NAMALWA (cell line): ENCODE measurements around the gene VPS26A.
"Not testable (repeated sequence)": the region's sequence is repeated elsewhere in the genome, so short reads cannot be mapped to it uniquely, and the experiment has no call there.

Experiments used
- DNase-seq: peaks from one replicate; pipeline ENCODE4 v3.0.0-alpha.2; 2015; ENCODE audit warnings: low spot score

Gene VPS26A

DNA sequence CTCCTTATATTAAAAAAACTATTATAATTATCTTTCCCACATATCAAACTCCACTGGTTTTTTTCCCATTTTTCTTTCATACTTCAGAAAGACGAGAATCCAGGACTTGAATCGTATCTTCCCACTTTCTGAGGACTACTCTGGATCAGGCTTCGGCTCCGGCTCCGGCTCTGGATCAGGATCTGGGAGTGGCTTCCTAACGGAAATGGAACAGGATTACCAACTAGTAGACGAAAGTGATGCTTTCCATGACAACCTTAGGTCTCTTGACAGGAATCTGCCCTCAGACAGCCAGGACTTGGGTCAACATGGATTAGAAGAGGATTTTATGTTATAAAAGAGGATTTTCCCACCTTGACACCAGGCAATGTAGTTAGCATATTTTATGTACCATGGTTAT, 20.2 kb upstream of the VPS26A start:
- DNase-seq = no peak

- DNase-seq = no peak
Observed at GRCh38 chr10:69104994-69105790, 18.8 kb upstream of the VPS26A start.

DNA sequence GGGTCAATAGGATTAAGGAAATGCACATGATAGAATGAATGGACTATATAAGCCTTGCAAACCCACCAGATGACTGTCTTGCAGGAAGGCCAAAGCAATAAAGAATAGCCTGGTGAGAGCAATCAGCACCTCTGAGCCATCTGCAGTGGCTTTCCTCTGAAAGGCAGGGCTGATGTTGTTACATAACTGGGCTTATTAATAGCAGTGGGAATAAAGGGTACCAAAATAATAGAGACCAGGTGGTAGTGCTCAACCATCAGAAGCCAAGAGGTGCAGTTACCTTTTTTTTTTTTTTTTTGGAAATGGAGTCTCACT, 16.8 kb upstream of the VPS26A start:
- no peak for DNase-seq

GRCh38 chr10:69107699-69108098, 16.3 kb upstream of the VPS26A start:
- DNase-seq = no peak

GRCh38 chr10:69119896-69120295, 4.1 kb upstream of the VPS26A start:
- DNase-seq = no peak

DNA sequence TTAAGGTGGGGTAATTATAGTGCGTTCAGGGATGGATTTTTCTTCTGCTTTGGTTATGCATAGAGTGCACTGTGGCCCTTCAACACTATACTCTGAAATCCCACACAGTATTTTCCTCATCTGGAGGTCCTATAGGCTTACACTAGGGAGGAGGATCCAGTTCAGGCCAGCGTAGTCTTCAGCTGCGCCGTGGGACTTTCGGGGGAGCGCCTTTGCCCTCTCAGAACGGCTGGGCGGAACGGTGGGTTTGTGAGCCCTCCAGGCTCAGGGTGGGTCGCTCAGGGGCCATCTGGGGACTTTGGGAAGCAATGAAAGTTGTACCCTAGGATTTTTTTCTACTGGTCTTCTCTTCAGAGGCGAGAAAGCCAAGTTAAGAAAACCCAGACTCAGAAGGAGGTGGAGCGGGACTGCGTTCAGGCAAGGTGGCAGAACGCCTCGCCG, 652 bp upstream of the VPS26A start:
- no peak for DNase-seq

DNA sequence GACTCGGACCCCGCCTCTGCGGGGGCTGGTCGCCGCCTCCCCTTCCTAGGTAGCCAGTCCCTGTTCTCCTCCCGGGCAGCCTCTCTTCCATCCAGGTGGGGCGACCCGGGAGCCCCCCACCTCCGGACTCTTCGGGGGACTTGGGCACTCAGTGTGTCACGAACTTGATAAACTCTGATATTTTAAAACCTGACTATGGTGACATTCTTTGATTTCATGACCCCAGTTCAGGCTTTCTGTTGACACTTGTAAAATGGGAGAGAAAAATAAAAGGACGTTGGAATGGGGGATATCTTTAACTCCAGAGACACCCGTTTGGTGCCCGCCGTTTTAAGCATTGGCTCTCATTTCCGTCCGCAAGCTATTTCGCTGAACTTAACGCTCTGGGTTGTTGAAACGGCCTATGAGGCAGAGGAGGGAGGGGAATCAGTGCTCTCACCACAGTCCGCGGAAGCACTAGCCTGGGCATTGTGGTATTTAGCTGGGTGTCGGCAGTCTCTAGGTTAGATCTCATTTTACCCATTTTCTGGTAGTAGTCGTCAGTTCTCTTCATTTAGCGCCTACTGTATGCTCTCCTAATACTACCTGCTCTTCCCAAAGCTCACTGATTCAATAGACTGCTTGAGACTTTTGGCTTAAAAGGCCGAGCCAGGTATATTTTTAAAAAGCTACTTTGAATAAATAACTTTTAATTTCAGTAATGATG, 738 bp downstream of the VPS26A start:
- peak; percentile 76 for DNase-seq

DNA sequence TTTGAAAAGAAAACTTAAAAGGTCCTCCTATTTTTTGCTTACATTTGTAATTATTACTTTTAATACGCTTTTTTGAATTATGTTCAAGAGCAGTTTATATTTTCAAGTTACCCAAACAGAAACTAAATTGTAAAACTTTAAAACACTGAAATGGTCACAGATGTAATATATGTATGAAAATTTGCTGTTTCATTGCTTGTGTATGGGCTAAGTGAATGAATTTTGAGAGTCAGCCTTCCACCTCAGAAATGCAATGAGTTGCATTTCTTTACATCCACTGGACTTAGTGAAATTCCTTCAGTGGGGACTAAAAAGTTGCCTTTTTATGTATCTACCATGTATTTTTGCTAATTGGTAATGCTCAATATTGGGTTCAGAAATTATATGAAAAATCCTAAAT, 1.6 kb downstream of the VPS26A start:
- DNase-seq = no peak

DNA sequence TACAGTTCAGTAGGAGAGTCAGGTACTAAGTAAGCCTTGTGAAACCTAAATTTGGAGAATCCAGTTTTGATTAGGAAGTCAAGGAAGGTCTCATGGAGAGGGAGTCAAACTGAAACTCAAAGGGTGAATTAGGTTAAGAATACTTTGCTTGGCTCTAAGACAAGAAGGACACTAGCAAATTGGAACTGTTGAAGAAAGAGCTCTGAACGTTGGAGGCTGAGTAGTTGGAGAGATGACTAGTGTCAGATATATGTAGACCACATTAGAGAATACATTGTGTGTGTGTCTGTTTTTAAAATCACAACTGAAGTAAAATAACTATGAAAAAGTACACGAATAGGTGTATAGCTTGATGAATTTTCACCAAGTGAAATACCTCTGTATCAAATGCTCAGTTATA, 6.3 kb downstream of the VPS26A start:
- DNase-seq = no peak

GRCh38 chr10:69139961-69140360, 16.0 kb downstream of the VPS26A start:
- DNase-seq = no peak

DNA sequence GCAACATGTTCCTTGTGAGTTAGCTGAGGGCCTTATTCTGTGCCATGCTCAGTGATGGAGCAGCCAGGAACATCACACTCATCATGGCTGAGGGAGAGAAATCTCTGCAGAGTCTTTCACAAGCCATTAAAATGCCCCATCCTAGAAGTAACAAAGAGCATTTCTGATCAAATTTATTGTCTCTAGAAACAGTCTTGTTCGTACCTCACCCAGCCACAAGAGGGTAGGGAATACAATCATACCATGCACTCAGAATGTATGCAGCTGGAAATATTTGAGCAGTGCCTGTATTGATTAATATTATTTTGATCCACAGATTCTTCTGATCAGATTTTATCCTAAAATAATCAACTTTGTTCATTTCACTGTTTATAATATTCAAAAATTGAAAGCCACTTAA, 17.3 kb downstream of the VPS26A start:
- no peak for DNase-seq

GRCh38 chr10:69142074-69142473, 18.1 kb downstream of the VPS26A start:
- DNase-seq = not testable (repeated sequence)

- no peak for DNase-seq
Observed at GRCh38 chr10:69142983-69143382, 19.0 kb downstream of the VPS26A start.

DNA sequence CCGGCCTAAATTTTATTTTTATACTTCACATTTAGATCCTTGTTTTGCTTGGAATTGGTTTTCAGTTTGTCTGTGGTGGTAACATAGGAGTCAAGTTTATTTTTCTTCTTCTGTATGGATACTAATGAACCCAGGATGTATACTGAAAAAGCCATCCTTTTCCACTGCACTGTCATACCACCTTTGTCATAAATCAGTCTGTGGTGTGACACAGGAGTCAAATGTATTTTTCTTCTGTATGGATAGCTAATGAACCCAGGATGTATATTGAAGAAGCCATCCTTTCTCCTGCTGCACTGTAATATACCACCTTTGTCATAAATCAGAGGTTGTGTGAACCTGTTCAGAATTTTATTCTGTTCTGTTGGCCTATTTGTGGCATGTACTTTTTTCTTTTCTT, 21.4 kb downstream of the VPS26A start:
- no peak for DNase-seq

- no peak for DNase-seq
Observed at GRCh38 chr10:69145864-69146263, 21.9 kb downstream of the VPS26A start.

- no peak for DNase-seq
Observed at GRCh38 chr10:69146759-69147158, 22.8 kb downstream of the VPS26A start.

DNA sequence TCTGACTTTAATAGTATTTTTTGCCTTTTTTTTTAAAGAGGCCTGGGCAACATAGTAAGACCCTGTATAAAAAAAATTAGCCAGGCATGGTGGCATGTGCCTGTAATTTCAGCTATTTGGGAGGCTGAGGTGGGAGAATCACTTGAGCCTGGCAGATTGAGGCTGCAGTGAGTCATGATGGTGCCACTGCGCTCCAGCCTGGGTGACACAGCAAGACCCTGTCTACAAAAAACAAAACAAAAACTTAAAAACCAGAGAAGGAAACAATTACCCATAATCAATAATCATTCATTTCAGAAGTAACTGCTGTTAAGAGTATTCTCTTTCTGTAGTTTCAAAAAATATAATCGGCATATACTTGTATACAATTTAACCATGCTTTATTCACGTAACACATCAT, 28.0 kb downstream of the VPS26A start:
- no peak for DNase-seq

DNA sequence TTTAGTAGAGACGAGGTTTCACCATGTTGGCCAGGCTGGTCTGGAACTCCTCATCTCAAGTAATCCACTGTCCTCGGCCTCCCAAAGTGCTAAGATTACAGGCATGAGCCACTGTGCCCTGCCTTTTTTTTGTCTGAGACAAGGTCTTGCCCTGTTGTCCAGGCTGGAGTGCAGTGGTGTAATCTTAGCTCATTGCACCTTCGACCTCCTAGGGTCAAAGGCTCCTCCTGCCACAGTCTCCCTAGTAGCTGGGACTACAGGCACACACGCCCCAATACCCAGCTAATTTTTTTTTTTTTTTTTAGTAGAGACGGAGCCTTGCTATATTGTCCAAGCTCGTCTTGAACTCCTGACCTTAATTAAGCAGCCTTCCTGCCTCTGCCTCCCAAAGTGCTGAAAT, 29.2 kb downstream of the VPS26A start:
- DNase-seq = no peak

DNA sequence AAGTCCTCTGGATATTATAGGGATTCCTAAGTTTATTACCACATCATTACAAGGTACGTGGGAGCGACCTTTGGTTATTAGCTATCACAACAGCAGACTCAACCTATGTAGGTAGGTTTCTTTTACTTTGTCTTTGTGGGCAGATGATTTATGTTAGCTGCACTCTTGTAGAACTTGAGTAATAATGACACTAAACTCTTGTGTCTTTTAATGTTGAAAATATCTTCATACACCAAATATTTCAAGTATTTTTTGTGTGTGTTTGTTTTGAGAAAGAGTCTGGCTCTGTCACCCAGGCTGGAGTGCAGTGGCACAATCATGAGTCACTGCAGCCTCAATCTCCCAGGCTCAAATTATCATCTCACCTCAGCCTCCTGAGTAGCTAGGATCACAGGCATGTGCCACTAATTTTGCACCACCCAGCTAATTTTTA, 36.8 kb downstream of the VPS26A start:
- no peak for DNase-seq

GRCh38 chr10:69168493-69168892, 44.5 kb downstream of the VPS26A start:
- no peak for DNase-seq

DNA sequence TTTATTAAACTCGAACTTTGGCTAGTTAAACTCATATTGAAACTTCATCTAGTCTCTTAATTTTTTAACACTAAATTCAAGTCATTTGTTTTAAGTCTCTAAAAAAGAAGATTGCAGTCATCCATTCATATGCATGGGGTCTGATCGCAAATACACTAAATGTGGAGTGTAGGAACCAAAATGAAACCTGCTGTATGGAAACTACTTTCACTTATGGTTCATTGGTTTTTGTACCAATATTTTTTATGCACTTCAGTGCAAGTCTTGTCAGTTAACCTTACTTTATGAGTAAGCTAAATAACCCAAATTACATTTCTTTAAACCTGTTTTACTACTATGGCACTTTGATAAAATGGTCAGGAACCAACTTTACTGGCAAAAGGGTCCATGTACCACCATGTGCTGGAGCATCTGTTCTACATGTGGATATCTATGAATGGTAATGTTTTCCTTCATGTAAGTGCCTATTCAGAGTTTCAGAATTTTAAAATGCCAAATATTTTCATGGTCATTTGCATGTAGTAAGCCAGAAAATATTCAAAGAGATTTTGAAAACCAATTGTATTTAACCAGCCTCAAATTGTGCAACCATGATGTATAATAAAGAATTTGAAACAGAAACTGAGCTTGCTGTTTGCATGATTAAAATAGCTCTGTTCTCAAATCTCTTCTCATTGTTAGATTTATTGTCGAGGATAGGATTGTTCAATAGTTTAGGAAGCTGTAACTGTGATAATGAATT, 48.4 kb downstream of the VPS26A start:
- no peak for DNase-seq

DNA sequence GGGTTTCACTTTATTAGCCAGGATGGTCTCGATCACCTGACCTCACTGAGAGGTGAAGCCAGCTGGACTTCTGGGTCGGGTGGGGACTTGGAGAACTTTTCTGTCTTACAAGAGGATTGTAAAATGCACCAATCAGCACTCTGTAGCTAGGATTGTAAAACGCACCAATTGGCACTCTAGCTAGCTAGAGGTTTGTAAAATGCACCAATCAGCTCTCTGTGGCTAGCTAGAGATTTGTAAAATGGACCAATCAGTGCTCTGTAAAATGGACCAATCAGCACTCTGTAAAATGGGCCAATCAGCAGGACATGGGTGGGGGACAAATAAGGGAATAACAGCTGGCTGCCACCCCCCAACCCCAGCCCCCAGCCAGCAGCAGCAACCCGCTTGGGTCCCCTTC, 51.3 kb downstream of the VPS26A start:
- DNase-seq = peak; percentile 16

DNA sequence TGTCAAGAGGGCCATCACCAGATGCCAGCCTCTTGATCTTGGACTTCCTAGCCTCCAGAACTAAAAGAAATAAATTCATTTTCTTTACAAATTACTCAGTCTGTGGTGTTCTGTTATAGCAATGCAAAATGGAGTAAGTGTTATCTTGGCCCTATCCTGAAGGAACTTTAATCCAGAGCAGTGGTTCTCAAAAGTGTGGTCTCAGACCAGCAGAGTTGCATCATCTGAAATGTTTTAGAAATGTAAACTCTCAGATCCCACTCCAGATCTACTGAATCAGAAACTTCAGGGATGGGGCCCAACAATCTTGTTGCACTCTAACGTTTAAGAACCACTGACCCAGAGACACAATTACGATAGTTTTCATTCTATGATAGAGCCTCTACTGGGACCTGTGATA, 52.8 kb downstream of the VPS26A start:
- no peak for DNase-seq
